DMS 273 (cell line): ENCODE results near the gene PLD5.
"Not testable (repeated sequence)": the region's sequence is repeated elsewhere in the genome, so short reads cannot be mapped to it uniquely, and the experiment has no call there.

Source experiments
- DNase-seq: peaks from one replicate; lab custom pipeline; 2025; ENCODE audit not compliant: unreplicated experiment; lab: John Stamatoyannopoulos, UW

The PLD5 gene

DNA sequence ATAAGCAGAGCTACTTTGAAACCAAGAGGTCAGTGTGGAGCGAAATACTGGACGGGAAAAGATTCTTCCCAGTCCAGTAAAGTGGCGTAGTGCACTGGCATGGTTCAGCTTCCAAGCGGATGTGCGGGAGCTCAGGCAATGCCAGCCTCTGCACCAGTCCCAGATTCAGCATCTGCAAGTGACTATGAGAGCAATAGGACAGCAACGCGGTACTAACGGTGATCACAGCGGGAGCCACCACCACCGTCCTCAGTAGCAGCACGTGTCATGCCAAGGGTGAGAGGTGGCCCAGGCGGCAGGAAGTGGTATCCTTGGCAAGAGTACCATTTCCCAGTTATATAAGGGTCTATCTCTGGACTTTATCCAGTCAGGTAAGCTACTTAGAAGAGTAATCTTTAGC, 17.8 kb downstream of the PLD5 start:
- DNase-seq: no peak

DNA sequence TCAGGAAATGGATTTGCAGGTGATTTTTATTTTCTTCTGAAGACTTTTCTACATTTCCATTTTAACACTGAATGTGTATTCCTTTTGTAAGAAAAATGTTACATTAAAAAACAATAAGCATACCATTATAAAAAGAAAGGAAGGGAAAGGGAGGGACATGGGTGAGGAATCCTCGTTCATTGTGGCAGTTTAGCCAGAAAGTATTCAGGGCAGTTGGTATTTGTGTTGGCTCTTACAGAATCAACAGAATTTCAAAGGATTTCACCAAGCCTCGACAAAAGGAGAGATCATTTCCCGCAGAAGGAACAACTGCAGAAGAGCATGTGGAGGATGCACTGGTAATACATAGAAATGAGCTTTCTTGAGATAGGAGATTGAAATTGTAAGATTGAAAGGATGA, 35.0 kb downstream of the PLD5 start:
- no peak for DNase-seq

DNA sequence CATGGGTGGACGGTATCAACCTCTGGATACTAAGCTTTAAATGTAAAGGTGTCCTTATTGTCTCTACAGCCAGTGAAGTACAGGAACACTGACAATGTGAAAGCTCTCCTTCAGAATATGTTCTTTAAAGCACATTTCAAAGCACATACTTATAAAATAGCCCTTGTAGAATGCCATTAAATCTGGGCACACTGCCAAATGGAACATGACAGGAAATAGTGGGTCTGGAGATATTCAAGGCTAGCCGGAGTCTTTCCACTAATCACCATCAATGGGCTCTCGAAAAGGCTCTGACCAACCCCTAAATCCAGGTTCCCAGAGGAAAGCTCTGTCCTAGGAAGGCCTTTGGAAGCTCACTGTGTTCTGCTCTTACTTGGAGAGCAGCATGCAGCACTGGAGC, 46.6 kb downstream of the PLD5 start:
- no peak for DNase-seq

DNA sequence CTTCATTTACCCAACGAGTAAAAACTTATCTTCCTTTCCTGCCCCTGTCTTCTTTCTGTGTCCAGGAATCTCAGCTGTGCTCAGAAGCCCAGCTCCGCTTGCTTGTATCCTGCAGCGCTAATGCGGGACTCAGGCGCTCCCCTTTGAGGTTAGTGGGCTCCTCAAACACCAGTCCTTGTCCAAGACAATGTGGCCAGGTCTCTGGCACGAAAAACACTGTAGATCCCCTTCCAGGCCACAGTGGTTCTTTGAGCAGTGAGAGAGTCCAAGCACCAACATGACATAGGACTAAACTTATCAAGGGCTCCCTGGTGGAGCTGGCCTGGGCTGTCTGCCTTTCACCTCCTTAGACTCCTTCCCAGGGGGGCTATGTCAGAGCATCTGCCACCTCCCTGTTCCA, 53.7 kb downstream of the PLD5 start:
- DNase-seq: no peak

DNA sequence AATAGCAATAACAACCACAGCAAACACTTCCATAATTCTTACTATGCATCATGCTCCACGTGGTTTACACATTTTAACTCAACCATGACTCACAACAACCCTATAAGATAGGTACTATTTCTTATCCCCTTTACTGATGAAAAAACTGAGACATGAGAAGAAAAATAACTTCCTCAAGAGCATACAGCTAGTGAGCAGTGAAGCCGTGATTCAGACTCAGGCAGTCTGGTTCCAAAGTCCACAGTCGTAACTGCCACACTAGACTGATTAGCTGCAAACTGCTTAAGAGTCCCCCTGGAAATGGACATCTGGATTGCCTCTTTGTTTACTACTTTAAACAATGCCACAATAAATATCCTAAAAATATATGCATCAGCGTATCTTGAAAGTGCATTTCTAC, 55.7 kb downstream of the PLD5 start:
- DNase-seq: no peak

DNA sequence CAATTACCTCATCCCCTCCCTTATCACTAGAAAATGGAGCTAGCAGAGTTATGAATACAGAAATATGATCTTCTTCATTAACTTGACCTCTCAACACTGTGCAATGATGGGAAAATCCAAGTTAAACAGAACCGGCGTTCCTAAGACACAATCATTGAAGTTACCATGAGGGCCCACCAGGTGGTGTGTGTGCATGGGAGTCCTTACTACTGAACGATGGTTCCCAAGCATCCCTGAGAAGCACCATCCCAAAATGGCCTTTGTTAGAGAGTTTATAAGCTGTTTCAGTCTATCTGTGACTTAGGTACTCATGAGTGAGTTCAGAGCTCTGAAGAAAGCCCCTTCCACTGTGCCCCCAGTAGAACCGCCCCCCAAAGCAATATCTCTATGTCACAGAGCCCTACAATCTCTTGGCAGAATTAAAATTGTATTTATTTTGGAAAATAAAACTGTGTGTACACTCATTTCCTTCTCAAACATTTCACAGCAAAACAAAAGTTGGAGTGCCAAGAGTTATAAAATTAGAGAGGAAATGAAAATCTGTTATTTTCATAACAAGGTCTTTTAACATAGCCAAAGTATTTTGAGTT, 56.8 kb downstream of the PLD5 start:
- peak; percentile 67 for DNase-seq

DNA sequence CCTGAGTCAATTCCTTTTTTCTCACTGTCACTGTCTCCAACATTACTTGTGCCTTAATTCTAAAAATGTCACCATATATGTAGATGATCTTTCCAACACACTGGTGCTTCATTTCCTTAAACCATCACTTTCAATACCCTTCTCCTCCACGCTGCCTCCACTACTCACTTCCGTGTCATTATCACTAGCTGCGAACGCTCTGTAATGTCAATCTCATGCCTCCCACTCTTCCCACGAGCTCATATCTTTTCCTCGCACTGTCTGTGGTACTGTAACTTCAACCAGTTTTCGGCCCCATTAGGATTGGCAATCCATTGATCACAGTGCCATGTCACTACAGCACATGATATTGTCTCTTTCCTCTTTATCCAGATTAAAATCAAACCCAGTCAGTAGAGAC, 61.6 kb downstream of the PLD5 start:
- DNase-seq: no peak

DNA sequence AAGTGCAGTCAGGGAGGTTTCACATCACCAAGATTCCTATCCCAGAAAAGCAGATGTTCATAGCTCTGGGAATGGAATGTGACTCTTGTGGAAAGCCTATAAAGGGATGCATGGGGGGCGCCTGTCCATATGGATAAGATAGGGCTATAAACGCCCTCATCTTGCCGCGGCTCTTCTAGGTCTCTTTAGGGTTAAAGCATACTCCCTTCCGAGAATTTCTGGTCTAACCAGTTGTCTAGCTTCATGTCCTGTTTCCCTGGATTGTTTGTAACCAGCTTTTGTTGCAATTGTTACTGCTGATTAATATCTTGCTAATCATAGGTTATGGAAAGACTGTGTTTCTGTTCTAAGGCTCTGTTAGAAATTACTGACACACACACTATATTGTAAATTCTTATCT, 64.8 kb downstream of the PLD5 start:
- not testable (repeated sequence) for DNase-seq

DNA sequence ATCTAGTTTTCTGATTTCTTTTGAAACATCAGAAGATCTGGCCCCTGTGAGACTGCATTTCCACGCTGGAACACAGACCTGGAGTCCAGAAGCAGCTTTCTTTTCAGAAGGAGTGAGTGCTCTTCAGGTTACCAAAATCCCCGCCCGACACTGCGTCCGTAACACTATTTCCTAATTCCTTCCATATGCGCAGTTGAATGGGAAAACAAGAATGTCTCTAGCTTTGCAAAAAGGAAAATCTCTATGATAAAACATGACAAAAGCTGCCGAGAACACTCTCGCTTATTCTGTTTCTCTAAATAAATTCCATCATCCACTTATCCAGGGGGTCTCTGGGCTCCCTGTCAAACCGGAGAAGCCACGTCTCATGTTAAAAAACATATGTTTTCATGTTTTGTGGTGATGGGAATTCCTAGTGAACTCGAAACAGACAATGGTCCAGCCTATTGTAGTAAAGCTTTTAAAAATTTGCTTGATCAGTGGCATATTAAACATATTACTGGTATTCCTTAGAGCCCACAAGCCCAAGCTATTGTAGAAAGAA, 67.7 kb downstream of the PLD5 start:
- DNase-seq: no peak

DNA sequence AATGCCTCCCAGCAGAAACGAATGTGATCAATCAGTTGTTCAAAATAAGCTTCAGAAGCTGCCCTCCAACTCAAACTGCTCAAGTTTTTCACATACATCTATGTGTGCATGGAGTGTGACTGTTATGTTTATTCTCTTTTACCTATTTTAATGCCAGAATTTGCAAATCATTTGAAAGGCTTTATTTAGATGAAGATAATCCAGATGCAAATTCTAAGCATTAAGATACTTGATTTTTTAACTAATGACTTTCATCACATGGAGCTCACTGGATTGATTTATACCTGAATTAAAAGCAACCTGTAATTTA, 69.5 kb downstream of the PLD5 start:
- no peak for DNase-seq

DNA sequence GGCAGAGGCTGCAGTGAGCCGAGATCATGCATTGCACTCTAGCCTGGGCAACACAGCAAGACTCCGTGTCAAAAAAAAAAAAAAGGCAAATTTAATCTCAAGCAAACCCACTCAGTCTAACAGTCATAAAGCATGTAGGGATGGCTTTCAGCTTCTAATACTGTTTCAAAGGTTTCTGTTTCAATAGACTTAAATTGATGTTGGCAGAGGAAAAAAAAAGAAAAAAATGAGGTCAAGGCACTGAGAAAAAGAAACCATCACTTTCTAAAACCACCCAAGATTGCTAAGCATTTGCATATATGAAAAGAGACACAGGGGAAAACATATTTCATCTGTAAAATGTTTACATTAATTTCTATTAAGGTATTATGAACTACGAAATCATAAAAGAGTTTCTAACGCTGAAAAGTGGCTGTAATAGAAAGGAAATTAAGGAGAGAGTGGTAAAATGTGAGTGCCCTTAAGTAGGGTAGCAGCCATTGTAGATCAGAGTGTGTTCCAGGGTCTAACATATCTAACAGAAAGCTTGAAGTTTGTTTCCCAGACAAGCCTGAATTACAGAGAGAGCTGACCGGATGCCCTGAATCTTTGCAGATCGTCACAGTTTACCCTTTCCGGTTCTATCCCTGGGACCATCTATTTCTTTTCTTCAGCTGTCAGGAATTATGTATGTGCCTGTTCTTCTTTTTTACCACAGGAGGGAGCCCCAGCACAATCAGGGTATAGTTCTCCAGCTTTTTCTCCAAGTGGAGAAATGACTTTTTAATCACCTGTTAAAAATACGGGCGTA, 70.0 kb downstream of the PLD5 start:
- peak; percentile 55 for DNase-seq

DNA sequence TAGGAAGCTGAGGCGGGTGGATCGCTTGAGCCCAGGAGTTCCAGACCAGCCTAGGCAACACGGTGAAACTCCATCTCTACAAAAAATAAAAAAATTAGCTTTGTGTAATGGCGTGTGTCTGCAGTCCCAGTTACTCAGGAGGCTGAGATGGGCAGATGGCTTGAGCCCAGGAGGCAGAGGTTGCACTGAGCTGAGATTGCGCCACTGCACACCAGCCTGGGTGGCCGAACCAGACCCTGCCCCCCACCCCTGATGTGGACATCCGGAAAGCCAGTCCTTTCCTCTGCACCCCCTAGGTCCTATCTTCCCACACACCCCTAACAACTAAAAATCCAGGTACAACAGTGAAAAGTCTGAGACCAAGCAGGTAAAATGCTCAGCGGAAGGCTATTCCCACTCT, 71.9 kb downstream of the PLD5 start:
- DNase-seq: no peak

DNA sequence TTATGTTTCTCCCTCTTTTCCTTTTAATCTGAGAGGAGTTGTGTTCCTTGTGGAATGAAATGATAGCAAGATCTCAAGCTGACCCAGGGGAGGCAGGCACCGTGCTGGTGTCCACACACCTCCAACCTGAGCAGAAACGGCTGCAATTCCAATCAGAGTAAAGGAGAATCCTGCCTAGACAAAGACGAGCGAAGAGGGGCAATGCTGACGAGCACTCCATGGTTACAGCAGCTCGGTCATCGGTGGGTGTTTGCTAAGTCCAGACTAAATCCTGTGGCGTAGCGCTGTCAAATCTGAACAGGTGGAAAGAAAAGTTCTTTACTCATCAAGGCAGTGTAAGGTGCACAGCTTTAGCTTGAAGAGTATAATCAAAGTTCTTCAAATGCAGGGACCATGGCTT, 74.8 kb downstream of the PLD5 start:
- DNase-seq: no peak

DNA sequence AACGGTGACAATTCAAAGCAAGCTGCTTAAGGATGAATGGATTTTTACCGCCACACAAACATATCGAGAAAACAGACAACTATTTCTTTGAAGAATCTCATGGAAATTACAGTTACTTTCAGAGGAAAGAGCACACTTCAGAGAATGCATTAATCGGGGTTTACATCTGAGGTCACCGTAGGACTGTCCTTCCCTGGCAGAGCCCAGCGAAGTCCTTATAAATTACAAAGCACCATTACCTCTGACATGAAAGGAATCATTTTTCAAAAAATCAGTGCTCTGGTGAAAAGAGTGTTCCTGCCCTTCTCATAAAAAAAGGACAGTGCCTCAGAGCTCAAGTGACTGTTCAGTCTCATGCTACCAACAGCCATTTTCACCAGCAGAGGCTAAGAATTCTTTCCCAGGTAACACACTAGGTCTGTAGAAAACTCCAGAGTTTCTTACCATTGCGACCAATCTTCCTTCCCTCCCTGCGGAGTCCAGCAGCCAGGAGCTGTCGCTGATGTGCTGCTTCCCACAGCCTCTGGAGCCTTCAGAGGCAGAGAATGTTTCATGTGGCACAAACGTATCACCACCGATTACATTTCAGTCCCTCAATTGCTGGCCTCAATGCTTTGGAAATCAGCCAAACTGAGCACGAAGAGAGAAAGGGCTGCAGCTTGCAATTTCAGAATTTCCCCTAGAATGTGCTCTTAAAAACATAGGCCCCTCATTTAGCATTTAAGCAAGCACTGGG, 75.4 kb downstream of the PLD5 start:
- DNase-seq: no peak

DNA sequence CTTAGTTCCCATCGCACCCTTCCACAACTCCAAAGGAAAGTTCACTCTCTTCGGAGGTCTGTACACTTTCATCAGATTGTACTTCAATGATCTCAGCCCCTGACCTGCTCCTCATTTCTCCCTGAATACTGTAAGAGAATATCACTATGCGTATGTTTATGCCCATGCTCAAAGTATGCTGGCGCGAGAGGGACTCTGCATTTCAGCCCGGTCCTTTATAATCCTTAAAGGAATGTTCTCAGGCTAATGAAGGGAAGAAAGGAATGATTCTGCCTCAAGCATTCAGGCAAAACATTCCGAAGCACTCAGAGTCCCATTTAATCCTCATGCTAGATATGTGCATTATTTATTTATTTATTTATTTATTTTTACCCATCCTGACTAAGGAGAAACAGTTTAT, 76.8 kb downstream of the PLD5 start:
- no peak for DNase-seq

DNA sequence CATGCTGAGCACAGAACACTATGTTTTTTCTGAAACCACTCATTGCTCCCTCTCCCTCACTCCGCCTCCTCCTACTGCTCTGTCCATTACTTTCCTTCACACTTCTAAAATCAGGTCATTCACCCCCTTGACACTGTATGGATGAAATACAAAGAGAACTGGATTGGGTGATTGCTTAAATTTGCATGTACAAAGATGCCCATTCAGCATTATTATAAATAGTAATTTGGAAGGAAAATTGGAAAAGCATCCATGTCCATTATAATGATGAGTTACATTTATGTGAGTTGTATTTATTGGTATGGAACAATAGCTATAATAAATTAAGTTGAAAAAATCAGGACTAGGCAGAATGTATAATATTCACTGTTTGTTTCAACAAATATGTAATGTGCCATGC, 83.7 kb downstream of the PLD5 start:
- DNase-seq: no peak

DNA sequence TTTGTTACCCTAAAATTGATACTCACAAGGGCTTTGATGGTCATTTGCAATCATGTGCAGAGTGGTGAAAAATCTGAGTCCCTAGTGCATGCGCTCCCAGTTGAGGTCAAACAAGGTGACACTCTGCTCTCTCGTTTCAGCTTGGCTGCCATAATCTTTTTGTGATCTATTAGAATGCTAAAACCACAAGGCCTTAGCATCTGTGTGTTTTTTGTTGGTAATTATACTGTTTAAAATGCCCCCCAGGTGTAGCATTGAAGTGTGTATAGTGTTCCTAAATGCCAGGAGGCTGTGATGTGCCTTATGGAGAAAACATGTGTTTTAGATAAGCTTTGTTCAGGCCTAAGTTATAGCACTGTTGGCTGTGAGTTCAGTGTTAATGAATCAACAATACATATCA, 89.3 kb downstream of the PLD5 start:
- DNase-seq: no peak

DNA sequence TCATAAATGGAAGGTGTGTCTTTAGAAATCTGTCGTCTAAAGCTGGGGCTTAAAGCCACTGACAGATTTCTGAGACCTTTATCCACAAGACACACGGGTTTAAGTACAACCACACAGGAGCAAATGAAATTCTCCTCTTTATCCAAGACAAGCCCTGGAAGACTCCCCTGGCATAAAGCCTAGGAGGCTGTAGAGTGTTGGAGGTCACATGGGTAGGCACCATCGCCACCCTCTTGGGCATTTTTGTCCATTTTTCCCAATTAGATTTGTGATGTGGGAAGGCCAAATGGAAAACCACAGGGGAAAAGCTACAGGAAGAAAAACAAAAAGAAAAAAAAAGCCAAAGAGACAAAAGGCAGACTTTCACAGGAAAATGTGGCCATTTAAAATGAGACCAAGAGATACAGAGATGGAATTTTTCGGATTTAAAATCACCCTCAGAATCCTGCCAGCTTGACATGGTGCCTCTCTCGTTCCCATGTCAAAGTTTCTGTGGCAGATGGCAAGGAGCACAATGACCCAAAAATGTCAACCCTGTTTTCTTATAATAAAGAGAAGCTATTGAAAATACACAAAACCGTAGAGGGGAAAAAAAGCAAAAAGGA, 91.9 kb downstream of the PLD5 start:
- DNase-seq: no peak

DNA sequence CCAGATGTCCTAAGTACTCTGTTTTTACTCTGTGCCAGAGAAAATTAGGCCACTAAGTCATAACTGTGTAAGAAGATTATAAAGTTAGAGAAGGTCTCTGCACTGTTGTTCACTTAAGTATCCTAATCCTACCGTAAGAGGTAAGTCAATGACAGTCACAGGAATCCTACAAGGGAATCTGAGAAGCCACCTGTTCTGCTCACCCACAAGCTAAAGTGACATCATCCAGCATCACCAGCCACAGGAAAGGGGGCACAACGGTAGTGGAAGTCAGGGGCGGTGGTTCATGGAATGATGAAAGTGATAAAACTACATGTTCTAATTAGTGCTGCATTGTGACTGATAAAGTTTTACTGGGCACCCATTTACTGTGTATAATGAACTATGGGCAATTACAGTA, 92.7 kb downstream of the PLD5 start:
- DNase-seq: no peak

DNA sequence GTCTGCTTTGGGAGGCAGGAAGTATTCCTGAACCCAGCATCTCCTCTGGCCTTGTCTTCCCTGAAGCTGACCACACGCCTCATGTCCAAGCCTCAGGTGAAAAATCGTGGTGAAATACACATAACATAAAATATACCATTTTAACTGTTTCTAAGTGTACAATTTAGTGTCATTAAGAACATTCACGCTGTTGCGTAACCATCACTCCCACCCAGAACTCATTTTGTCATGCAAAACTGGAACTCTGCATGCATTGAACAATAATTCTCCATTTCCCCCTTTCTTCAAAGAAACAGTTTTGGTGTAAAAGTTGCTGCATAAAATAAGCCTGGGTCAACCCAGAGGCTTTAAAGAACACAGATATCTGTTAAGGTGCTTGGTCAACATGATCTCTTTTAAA, 93.5 kb downstream of the PLD5 start:
- no peak for DNase-seq

DNA sequence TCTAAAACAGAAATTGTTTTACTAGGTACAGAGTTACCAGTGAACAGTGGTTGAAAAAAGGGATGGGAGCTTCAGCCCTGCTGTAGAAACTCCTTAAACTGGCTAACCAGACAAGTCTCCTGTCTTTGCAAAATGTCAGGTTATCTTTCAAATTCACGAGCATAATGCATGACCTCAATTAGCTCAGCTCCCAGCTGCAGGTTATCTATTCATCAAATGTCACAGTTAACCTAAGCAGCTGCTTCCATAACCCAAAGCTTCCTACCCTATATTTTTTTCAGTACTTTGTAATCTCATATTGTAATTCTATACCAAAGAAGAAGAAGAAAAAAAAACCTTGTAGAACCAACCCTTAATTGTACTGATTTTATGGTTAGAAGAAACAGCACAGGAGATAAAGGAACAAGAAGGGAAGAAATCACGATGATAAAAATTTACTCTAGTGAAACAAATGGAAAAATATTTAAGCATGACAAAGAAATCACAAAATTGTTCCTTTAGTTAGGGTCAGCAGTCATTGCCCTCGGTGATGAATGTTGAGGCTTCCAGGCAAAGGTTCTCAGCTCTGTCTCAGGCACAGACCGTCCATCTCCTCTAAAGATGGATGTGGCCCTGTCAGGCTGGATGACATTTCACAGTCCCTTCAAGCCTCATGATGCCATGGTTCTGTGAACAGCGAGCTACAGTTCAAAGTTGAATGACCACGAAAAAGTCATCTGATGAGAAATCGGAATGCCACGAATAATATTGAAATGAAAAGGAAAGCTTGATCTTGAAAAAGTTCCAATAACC, 95.9 kb downstream of the PLD5 start:
- DNase-seq: no peak
